Stimulated activated CD4-positive, alpha-beta T cell treated with anti-CD3 and anti-CD28 coated beads, Interleukin-12 subunit alpha, Interleukin-12 subunit beta, amount 100 ng/mL, for 4 hours (primary cell): ENCODE results near the gene ATRNL1.

Source experiments
- DNase-seq: peaks from one replicate; pipeline ENCODE4 v3.0.0-alpha.2; 2020

The ATRNL1 gene

DNA sequence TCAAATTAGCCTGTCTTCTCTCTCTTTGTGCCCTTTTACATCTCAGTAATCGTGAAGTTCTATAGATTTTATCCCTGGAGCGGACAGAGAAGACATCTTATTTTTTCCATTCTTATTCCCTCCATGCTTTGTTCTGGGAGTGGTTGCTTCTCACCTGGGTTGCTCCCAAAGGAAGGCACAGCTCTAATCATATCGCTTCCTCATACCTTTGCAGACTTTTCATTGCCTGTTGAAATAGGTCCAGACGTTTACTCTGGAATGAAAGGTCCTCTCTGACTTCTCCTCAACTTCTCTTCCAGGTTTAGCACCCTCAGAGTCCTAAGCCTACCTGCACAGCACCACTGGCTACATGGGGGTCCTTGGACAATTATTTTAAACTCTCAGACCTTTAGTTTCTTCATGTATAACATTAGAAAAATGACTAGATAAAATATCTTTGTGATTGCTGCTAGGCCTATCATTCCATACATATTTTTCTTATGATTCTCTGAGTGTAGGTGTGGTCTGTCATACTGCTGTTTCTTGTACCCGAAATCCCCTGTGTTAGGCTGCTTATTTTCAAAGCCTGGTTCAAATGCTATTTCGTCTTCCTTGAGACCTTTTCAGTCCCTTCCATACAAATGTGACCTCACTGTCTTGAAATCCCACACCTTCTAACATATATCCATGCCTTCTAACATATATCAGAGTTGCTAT is 761.7 kb downstream of the ATRNL1 start:
- no peak for DNase-seq

DNA sequence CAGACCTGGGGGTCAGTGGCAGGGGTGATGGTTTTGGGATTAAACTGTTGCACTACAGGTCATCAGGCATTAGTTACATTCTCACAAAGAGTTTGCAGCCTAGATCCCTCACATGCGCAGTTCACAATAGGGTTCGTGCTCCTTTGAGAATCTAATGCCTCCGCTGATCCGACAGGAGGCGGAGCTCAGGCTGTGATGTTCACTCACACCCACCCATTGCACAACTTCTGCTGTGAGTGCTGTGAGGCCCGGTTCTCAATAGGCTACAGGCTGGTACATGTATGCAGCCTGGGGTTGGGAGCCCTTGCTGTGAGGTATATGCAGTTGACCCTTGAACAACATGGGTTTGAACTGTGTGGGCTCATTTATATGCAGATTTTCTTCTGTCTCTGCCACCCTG is 763.4 kb downstream of the ATRNL1 start:
- DNase-seq, result no peak

- DNase-seq, result no peak
Observed at GRCh38 chr10:115857856-115858255, 764.7 kb downstream of the ATRNL1 start.

DNA sequence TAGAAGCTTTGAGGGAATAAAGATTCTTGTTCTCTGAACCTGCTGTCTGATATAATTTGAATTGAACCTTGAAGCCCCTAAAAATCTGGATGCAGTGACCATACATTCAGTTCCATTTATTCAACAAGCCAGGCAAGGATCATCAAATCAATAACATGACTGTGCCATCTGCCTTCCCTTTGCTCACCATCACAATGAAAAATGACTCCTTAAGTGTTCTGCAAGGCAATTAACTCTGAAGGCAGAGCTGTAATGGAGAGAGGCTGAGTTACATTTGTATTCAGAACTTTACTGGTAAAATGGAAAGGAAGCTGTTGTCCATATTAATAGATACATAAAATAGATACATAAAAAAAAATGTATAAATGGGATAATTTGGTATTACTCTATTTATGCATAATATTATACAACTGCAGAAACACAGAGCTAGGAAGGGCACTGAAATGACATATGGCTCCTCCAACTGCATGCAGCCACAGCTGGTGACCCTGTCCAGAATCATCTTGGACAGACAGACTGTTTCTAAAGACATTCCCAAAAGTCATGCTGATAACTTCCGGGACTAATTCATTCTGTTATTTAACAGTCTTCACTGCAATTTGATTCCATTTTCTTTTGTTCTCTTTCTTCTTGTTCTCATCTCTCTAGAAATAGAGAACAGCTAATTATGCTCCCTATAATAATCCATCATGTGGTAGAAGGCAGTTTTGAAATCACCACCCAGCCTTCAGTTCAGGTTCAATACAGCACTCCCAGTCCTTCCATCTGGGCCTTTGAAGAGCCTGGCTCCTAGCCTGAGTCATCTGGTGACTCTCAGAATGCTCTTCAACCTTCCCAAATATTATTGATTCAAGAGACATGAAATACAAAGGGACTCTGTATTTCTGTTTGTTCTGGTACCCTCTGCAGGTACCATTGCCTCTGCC is 767.3 kb downstream of the ATRNL1 start:
- no peak for DNase-seq

- no peak for DNase-seq
Observed at GRCh38 chr10:115861455-115861854, 768.3 kb downstream of the ATRNL1 start.

DNA sequence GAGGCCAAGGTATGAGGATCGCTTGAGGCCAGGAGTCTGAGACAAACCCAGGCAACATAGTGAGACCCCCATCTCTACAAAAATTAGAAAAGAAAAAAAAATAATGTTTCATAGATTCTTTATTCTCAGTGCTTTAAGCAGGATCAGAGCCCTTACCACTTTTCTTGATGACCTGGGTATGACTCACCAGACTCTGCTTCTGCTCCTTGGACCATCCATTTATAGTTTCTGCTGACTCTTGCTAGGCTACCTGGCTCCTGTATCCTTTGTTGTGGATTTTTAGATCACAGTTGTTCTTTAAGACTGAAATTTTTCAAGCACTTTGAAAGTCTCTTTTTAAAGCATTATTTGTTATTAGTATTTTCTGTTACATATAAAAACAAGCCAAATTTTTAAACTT is 768.7 kb downstream of the ATRNL1 start:
- no peak for DNase-seq

- no peak for DNase-seq
Observed at GRCh38 chr10:115866174-115866573, 773.0 kb downstream of the ATRNL1 start.

- DNase-seq, result no peak
Observed at GRCh38 chr10:115866691-115867090, 773.5 kb downstream of the ATRNL1 start.

DNA sequence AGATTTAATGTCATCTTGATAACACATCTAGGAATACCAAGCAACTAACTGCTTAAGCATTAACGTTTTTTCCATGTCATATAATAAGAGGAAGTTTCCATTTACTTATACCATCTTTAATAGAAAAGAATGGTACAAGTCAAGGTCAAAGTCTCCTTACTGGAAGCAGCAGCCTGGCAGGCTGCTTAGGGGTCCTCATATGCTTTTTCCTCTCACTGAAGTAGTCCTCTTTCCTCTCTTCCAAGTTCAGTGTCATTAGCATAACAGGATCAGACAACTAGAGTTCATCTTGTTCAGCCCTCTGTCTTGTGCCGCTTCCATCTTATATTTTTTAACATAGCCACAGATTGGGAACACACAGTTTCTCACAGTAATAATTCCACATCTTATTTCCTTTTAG is 774.1 kb downstream of the ATRNL1 start:
- no peak for DNase-seq

- no peak for DNase-seq
Observed at GRCh38 chr10:115871855-115872254, 778.7 kb downstream of the ATRNL1 start.

- no peak for DNase-seq
Observed at GRCh38 chr10:115875172-115875571, 782.0 kb downstream of the ATRNL1 start.

DNA sequence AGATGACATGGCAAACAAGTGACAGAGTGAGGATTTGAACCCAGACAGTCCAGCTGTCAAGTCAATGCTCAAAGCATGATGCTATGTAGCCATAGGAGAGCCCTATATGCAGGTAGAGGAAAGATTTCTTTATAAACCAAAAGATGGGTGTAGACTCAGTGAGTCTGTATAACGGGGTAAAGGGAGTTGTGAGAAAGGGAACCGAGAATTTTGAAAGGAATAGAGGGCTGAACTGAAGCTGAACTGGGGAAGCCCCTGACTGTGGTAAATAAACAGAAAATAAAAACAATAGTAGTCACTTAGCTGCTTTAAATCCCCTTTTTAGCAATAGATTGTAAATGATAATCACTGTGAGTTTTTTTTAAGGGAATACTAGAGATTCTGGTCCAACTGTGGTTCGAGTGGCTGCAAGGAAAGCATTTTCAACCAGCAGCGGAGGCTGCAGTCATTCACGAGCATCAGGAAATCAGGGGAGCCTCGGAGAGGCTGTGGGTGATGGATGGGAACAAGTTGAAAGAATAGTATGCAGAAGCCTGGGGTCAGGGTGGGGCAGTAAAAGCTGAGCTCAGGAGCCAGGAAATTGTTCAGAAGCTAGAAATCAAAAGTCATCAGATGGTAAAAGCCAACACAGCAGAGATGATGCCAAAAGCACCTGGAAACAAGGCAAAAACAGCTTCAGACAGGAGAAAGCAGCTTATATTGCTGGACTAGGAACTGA is 786.4 kb downstream of the ATRNL1 start:
- DNase-seq, result no peak

DNA sequence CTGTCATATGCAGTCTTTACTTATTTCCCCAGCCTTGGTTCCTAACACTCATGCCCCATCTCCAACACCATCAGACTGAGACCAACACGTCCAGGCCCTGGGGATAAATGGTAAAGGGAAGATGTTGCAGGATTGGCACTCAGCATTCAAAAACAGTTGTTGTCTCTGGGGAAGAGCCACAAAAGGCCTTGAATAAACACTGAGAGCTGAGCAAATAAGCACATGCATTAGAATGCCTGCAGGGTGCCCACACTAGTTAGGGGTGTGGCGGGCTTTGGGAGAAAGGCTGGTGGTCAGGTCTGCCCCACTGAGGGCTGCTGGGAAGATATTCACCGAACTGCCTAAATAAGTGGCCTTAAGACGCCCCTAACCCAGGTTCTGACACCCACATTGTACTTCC is 788.9 kb downstream of the ATRNL1 start:
- DNase-seq, result no peak

GRCh38 chr10:115883372-115883771 is 790.2 kb downstream of the ATRNL1 start:
- DNase-seq, result no peak

DNA sequence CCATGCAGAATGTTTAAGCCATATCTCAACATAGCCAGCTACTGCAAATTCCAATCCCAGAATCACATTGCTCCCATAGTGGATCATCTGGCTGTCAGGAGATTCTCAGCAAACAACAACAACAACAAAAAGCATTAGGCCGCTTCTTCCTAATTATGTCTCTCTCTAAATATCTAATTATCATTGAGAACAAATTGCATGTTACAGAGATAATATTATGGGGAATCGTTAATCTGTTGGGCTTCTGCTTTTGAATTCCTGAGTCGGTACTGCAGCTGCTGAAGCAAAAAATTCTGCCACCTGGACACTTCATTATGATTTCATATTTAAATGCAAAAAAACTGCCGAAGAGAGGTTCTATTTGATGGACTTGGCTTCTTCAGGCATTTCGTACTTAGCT is 791.2 kb downstream of the ATRNL1 start:
- no peak for DNase-seq

- DNase-seq, result no peak
Observed at GRCh38 chr10:115895166-115895565, 802.0 kb downstream of the ATRNL1 start.

- no peak for DNase-seq
Observed at GRCh38 chr10:115898242-115898641, 805.1 kb downstream of the ATRNL1 start.

DNA sequence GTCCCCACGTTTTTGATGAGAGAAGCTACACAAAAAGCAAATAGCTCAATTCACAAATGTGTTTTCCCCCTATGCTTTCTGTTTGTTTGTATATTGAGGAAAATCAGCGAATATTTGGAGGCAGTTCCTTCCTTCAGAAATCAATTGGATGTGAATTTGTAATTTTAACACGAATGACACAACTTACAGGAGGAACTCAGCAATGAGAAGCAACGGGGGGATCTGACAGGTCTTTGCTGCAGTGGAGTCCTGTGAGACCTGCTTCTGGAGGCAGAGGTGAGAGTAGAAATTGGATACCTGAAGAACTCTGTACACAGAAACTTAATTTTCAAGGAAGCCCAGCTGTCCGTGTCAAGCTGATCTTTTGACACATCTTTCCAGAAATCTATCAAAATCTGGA is 809.4 kb downstream of the ATRNL1 start:
- DNase-seq, result no peak

- DNase-seq, result no peak
Observed at GRCh38 chr10:115903207-115903606, 810.0 kb downstream of the ATRNL1 start.

DNA sequence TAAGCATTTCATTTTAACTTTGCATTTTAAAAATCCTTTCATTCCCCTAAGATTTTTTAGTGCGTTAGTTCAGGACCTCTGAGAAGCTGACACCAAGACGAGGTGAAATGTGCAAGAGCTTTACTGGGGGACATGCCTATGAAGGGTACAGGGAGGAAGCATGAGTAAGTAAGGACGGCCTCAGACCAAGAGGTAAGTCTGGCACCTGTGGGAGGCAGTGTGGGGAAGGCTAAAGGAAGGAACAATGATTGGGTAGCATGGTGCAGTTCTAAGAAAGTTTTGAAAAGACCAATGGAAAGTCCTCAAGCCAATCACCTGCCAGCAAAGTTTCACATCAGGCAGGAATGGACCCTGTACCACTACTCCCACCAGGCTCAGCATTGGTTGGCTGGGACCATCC is 810.7 kb downstream of the ATRNL1 start:
- no peak for DNase-seq

GRCh38 chr10:115909037-115909436 is 815.9 kb downstream of the ATRNL1 start:
- no peak for DNase-seq

DNA sequence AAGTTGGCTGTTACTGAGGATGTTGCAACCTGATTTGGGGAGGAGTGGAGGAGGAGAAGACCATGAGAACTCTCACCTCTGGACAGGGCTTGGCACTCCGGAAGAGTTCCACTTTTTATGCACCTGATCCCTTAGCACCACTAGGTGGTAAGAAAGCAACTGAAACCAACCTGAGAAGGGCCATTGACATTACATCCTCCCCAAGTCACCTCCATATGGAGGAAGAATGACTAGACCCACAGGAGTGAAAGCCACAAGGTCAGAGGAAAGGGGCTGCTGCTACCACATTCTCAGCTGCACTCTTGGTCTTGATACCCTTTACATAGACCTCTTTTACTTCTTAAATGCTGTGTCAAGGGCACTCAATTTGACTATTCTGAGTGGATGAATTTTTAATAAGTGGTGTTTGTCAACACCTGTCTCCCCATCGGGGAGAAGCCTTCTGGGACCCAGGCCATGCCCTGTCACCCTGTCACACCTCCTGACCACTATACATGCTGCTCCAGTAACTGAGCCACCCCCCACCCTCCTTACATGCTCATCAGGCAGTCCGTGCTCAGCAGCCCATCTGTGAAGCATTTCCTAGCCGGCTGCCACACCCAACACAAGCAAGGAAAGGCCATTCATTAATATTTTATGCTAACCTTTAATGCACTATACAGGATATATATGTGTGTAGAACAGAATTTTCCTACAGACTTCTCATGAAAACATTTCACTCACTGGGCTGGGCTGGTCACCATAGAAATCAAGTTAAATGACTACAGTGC is 817.0 kb downstream of the ATRNL1 start:
- DNase-seq, result no peak

- DNase-seq, result no peak
Observed at GRCh38 chr10:115914475-115914874, 821.3 kb downstream of the ATRNL1 start.
